ENCODE measurements around the gene TMPRSS4.

TMPRSS4 gene

DNA sequence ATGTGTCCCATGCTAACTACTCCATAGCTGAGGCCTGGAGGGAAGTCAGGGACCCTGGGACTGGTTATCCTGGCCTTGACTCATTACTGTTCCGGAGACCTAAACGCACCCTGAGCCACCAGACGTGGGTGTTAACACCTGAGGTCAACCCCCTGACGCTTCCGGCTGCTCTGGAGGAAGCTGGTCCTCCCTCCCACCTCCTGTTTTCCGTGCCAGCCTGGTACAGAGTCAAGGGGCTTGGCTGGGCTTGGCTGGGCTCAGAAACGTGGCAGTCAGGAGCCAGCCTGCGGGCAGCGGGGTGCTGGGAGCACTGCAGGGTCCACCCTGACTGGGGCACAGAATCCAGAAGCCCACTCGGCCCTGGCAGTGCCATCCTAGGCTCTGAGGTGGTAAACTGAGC lies 2.6 kb downstream of the TMPRSS4 start:
- no peak for DNase-seq (ENCODE audit: low read depth in 3 of 3)

DNA sequence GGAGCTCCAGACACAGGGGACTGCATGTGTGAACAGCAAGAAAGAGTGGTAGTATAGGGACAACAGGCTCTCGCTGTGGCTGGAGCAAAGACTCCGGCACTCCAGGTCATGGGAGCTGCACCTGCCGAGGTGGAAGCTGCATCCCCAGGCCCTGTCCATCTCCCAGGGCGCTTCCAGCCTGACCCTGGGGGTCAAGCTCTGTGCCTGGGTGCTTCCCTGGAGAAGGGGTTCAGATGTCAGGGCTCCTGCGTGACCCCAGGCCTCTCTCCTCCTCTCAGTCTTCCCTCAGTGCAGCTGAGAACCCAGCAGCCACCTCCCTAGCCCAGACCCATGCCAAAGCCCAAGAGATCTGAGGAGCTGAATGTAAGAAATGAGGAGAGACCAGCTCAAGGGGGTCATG lies 3.4 kb downstream of the TMPRSS4 start:
- no peak for DNase-seq (ENCODE audit: low read depth in 3 of 3)

DNA sequence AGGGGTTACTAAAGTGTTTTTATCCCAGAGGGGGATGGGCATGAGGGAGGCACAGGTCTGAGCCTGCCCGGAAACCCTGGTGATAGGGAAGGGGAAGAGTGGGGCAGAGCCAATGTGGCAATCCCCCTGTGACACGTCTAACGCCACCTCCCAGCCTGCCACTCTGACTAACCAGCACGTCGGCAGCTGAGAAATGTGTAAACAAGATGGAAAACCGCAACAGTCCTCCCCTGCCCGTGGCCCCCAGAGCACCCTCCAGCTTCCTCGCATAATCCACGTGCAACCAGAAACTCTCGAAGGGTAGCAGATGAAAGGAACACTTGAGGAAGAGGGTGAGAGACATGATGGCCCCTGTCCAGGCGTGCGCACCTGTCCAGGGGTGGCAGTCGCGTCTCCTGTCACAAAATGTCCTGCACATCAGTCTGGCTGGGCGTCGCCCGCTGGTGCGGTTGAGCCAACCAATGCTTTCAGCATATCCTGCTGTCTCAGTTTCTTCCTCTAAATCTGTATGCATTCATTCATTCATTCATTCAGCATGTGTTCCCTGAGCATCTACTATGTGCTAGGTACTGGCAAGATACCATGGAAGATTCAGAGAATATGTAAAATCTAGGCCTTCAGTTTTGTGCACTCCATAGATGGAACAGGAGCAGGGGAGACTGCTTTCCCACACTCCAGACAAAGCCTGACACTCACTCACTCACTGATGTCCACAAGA lies 4.5 kb downstream of the TMPRSS4 start:
- DNase-seq (ENCODE audit: low read depth in 3 of 3), result no peak

DNA sequence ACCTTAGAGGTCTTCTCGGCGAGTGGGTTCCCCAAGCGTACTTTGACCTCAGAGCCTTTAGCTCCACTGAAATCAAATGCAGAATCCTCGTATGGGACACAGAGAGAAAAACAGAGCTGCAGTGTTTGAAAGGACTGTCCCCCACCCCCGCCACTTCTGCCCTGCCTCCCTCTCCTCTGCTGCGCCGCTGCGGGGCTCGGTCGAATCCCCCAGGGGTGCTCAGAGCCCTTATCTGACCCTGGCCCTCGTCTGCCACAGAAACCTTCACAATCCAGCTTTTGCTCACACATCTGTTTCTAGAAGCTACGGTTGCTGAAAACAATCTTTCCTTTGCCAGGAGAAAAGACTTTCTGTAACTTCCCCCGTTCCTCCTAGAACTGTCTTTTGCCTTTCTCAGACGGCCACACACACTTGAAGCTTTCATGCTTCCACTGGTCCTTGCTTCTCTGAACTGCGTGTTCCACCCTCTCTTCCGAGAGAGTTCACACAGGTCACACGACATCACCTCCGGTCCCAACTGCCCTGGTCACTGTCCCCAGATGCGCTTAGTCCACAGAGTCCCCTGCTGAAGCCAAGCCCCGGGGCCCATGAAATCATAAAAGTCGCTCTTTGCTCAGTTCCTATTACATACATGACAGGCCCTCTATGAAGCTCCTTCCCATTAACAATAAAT lies 6.1 kb downstream of the TMPRSS4 start:
- DNase-seq (ENCODE audit: low read depth in 3 of 3), result no peak

DNA sequence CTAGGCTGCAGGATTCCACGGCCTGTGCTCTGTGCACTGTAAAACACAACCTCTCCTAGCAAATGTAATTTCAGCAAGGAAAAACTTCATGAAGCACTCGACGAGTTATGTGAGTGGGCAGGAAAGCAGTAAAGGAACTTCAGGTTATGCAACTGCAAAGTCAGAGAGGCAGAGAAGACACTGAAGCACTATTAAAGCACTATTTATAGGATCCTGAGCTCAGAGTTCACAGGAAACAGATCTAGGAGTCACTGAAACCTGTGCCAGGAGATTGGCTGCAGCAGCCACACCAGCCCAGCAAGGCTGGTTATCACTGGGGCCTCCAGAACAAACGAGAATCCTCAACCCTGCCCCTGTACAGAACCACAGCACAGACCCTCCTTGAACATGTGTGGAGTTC lies 7.4 kb downstream of the TMPRSS4 start:
- DNase-seq (ENCODE audit: low read depth in 3 of 3), result no peak

DNA sequence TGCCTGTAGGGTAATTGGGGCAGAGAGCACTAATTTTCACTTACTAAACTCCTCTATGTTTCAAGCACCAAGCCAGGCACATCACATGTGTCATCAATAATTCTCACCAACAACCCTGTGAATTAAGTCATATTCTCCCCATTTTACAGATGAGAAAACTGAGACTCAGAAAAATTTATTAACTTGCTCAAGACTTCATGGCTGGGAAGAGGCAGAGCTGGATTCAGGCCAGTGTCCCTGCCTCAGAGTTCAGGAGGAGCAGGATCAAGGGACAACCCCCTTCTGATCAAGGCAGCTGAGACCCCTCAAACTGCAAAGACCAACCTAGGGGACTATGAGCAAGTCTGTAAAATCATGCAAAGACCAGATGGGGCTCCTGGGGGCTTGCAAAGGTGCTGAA lies 7.8 kb downstream of the TMPRSS4 start:
- no peak for DNase-seq (ENCODE audit: low read depth in 3 of 3)

DNA sequence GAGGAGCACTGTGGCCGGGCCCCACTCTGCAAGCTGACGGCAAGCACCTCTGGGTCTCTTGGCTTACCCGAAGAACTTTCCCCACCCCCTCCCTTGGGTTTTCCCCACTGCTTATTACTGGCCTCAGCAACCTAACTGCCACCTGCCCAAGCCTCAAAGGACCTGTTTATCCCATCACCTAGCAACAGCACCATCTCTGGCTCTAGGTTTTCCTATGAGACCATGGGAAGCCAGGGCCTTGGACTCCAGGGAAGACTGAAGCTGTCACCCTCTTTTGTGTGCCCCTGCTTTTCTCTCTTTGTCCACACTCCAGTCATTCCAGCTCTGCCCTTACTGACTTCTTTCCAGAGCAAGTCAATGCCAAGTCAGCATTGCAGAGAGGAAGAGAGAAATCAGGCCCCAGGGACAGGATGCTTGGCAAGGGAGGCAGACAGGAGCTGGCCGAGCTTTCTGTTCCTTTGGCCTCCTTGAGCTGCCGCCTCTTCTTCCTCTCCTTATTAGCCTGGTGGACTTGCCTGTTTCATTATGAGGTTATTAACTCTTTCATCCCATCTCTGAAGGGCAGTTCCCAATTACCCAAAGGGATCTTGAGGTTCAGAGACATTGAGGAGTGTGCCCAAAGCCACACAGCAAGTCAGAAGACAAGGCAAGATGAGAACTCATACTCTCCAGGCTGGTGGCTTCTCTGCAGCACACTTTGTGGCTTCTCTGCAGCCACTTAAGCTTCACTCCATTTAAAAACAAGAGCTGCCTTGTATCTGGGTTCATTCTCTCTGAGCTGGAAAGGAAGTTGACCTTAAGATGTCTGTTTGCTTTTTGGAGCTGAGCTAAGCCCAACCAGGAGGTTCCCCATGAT lies 10.3 kb downstream of the TMPRSS4 start, which contains the start of gene SMIM35:
Gene SMIM35, minus strand, starts transcription at position 51 of the 856 bp plus-strand sequence. CDS start 206 bp downstream, outside the sequence.
- DNase-seq (ENCODE audit: low read depth in 3 of 3), result no peak

DNA sequence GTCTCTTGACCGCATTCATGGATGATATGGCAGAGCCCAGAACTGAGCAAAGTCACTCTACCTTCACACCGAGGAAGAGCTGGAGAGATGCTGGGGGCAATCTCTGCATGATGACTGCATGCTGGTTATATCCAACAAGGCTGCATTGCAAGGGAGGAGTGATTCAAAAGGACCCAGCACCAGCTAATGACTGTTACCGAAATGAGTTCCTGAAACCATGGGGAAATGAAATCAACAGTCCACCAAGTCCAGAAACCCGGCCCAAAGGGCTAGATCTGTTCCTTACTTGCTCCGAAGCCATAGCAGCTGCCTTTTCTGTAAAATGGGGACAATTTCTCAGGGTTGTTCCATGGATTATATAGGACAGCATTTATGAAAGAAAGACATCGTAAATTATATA lies 11.1 kb downstream of the TMPRSS4 start:
- no peak for DNase-seq (ENCODE audit: low read depth in 3 of 3)

DNA sequence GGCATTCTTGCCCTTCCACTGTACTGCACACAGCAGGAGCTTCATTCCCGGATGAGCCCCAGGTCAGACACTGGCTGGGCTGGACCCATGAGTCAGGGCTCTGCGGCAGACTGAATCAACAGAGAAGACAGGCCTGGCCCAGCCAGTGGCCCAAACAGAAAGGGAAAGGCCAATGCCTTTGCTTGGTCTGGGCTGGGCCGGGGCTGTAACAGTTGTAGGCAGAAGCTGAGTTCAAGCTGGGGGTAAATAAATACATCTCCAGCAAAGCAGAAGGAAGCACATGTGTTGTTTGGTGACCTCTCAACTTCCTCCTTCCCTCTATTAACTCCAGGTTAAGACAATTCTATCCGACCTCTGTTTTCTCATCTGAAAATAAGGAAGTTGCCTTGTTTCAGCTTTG lies 11.7 kb downstream of the TMPRSS4 start:
- no peak for DNase-seq (ENCODE audit: low read depth in 3 of 3)

DNA sequence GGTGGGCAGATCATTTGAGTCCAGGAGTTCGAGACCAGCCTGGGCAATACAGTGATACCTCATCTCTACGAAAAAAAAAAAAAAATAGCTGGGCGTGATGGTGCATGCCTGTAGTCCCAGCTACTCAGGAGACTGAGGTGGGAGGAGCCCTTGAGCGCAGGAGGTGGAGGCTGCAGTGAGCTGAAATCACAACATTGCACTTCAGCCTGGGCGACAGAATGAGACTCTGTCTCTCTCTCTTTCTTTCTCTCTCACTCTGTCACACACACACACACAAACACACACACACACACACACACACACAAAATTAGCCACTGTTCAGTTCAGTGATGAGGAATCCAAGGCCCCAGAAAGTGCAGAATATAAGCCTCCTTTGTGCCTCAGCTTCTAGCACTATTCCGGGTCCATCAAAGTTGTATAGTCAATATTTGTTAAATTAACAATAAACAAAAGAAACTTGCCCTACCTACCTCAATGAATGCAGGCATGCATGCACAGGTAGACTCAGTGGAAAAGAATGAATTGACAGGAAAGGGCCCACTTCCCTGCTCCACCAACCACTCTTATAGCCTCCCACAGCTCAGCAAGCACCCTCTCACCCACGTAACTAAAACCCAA lies 13.8 kb downstream of the TMPRSS4 start:
- no peak for DNase-seq (ENCODE audit: low read depth in 3 of 3)

DNA sequence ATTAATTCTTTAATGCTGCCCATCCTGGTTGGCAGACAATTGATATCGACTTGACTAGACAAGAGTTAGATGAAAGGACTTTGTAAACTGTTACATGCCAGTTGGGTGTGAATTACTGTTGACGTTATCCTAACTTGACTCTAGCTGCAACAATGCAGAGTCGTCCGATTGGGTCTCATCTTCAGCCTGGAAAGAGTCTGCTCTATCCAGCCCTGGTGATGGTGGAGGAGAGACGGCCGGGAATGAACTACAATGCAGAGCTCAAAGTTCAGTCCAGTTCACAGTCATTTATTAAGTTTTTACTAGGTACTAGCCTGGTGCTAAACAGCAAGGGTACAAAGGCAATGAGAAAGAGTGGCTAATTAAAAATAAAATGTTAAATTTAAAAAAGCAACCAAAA lies 14.8 kb downstream of the TMPRSS4 start:
- no peak for DNase-seq (ENCODE audit: low read depth in 3 of 3)

DNA sequence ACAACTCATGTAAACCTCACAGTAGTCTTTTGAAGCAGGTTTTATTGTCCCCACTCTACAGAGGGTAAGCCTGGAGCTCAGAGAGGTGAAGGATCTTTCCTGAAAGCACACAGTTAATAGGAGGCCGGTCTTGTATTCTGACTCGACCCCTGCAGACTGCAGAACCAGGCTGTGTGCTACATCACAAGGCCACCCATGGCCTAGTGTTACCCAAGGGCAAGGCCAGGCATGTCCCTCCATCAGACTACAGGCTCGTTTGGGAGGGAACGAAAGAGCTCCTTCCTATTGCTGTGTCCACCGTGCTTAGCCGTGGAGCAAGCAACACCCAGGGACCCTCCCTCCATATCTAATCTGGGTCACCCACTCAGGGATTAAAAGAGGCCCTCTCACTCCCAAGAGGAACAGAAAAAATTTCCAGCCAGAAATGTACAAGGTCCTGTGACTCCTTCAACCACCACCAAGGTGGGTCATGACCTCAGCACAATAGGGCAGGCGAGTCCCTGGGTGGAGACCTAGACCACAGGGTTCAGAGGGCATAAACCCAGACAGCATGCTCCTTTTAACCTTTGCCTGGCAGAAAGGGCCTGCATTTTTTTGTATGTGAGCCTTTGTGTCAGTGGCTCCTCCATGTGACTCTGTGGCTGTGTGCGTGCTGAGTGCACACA lies 16.2 kb downstream of the TMPRSS4 start:
- DNase-seq (ENCODE audit: low read depth in 3 of 3), result no peak

DNA sequence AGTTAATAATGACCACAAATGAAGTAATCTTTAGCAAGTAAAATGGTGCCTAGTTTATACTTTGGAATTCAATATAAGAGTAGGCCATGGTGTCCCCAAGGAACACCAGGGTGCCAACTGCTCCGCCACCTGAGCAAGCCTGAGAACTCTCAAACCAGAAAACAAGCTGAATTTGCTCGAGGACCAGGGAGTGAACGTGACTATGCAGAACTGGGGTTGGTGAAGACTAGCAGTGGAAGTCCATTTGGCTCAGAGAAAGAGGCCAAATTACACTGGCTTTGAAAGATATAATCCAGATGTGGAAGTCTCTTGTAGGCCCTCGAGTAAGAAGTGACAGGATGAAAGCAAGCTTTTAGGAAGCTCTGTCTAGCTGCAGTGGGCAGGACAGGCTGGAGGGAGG lies 18.6 kb downstream of the TMPRSS4 start:
- no peak for DNase-seq (ENCODE audit: low read depth in 3 of 3)

DNA sequence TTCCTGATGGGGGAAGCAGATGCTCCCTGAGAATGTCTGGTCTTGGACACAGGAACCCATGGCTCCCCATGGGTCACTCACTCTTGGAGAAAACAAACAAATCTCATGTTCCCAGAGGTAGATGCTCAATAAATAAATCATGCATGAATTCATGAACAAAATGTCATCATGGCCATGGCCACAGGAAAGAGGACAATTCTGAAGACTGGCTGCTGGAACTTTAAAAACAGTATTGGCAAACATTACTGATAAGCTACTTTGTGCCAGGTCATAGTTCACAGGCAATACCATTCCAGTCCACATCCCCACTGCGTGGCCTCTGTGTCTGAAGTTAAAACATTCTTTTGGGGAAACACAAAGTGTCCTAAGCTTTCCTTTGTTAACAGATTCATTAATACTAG lies 19.1 kb downstream of the TMPRSS4 start:
- no peak for DNase-seq (ENCODE audit: low read depth in 3 of 3)

DNA sequence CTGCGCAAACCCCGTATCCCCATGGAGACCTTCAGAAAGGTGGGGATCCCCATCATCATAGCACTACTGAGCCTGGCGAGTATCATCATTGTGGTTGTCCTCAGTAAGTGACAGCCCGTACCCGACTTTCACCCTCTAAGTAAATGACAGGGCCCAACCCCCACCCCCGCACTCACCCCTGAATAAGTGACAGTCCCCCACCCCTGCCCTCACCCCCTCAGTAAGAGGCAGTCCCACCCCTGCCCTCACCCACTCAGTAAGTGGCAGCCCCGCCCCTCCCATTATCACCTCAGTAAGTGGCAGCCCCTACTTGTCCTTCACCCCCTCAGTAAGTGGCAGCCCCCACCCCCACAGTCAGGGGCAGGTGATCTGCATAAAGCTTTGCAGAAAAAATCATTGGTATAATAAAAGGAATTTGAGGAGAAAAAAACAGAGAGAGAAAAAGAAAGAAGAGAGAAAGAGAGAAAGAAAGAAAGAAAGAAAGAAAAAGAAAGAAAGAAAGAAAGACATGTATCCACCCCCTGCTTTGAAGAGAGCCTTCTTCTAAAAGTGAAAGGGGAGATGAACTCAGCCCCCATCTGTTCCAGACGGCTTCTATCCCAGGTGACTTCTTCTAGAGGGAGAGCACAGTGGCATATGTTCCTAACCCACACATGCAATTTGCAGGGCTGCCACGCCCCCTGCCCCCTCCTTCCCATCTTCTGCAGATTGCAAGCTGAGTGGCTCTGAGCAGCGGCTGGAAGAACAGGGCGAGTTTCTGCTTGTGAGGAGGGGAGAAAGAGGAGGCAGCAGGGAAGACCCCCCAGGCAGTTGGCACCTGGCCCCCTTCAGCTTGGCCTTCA lies 22.3 kb downstream of the TMPRSS4 start:
- no peak for DNase-seq (ENCODE audit: low read depth in 3 of 3)

DNA sequence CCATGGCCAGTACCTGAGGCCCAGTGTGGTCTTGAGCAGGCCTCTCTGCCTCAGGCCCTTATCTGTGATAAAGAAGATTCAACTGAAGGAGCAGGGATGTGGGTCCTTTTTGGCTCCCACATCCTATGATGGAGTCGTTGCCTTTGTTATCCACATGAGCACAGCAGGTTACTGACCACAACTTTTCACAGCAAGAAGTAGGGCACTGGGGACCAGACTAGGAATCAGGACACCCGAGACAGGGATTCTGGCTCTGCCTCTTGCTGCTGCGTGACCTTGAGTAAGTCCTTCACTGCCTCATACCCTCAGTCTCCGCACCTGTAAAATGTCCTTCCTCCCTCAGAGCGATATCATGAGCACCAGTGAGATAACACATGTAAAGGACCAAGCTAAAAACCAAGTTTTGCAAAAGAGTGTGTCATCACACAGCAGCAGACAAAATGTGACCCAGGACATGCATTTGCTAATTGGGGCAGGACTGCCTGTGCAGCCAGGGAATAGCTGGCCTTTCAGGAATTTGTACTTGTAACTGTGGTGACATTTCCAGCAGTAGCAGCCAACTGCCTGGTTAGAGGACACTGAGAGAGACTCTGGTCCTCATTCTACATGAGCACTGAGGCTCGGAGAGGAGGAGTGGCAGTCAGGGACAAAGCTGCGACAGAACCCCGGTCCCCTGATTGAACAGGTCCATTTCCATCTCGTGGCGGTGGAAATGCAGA lies 23.1 kb downstream of the TMPRSS4 start:
- no peak for DNase-seq (ENCODE audit: low read depth in 3 of 3)

DNA sequence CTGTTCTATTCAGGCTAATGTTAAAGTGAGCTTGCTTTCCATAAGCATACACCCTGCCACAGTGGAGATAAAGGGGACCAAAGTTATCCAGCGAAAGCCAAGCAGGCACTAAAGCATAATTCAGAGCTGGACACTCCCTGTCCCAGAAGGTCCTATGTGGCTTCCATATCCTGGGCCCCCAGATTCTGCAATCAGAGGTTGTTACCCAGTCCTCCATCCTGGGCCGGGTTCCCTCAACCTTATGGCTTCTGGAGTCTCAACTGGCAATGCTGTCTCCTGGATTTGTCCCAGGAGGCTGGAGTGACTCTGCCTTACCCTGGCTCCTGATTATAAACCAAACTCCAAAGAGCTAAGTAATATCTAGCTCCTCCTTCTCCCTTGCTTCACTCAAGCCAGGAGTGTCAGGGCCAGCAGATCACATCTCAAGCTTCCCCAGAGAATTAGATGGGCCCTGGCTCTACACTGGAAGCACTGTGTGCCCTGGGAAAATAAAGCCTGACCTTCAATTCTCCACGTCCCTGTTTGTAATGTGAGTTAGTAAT lies 23.9 kb downstream of the TMPRSS4 start:
- DNase-seq (ENCODE audit: low read depth in 3 of 3), result no peak

DNA sequence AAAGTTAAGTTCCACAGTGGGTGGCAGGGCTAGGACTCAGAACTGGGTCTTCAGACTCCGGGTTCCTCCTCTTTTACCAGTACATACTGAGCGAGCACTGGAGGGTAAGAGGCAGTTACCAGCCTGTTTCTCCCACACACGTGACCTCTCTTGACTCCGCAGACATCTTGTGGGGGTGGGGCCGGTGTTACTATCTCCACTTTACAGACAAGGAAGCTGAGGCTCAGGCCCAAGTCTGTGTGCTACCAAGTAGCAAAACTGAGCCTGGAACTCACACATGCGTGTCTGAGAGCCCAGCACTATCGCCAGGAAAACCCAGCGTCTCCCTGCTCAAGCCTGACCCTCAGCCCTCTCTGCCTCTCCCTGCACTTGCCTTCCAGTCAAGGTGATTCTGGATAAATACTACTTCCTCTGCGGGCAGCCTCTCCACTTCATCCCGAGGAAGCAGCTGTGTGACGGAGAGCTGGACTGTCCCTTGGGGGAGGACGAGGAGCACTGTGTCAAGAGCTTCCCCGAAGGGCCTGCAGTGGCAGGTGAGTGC lies 25.9 kb downstream of the TMPRSS4 start:
- no peak for DNase-seq (ENCODE audit: low read depth in 3 of 3)

DNA sequence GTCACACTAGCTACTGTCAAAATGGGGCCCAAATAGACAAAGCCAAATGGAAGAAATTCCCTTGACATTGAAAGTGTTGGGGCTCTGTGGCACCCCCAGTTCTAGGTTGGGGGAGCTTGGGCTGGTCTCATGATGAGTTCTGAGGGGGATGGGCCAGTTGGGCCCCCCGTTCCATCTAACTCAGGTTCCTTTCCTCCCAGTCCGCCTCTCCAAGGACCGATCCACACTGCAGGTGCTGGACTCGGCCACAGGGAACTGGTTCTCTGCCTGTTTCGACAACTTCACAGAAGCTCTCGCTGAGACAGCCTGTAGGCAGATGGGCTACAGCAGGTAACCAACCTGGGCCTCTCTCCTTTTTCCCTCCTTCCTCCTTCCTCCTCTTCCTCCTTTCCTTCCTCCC lies 27.6 kb downstream of the TMPRSS4 start:
- no peak for DNase-seq (ENCODE audit: low read depth in 3 of 3)
